ENCODE results near the gene PRKAR1B. TPM values are rescaled to one million over a fixed set of nuclear protein-coding genes. Genes with fewer than 3 reads are reported as not detected.

The PRKAR1B gene
- total RNA-seq, 4 donors from 2014 or later = 3.8 to 11.6 (median 6.3) TPM

GRCh38 chr7:597348-598178 lies 129.5 kb downstream of the PRKAR1B start:
- TF ChIP-seq CTCF (IDR thresholded peaks at IDR 0.05; ENCODE audit: low read depth) = no peak

- no peak for TF ChIP-seq CTCF (IDR thresholded peaks at IDR 0.05; ENCODE audit: low read depth)
Observed at GRCh38 chr7:596819-597182, 130.3 kb downstream of the PRKAR1B start.

- no peak for TF ChIP-seq CTCF (IDR thresholded peaks at IDR 0.05; ENCODE audit: low read depth)
Observed at GRCh38 chr7:596071-596818, 130.8 kb downstream of the PRKAR1B start.

- no peak for TF ChIP-seq CTCF (IDR thresholded peaks at IDR 0.05; ENCODE audit: low read depth)
Observed at GRCh38 chr7:595621-596010, 131.5 kb downstream of the PRKAR1B start.

- TF ChIP-seq CTCF (IDR thresholded peaks at IDR 0.05; ENCODE audit: low read depth) = no peak
Observed at GRCh38 chr7:594920-595620, 132.0 kb downstream of the PRKAR1B start.

DNA sequence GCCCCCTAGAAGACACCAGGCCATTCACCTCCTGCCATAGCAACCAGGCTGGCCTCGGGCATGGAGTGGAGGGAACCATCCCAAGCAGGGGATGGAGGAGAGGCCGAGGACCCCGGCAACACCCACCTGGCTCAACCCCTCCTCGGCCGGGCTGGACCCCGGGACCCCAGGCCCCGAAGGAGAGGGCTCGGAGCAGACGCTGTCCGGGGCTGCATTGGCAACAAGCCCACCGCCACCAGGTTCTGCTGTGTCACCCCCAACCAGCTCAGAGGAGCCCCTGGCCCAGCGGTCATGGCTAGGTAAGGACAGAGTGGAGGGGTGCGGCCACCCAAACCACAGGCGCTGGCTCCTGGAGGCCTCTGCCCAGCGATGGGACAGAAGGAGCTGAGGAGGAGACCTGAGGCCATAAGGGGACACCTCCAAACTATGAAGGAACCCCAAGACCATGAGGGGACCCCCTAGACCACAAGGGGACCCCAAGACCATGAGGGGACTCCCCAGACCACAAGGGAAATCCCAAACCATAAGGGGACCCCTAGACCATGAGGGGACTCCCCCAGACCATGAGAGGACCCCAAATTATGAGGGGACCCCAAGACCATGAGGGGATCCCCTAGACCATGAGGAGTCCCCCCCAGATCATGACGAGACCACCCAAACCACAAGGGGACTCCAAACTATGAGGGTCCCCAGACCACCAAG lies 132.7 kb downstream of the PRKAR1B start:
- no peak for TF ChIP-seq CTCF (IDR thresholded peaks at IDR 0.05; ENCODE audit: low read depth)

Measured in subcutaneous adipose tissue (tissue), 4 donors.